AG08395 (cell line): ENCODE measurements around the gene NPW.

ENCODE experiments used
- DNase-seq: peaks from one replicate; pipeline ENCODE4 v3.0.0; 2012; ENCODE audit warnings: mixed read lengths, low spot score

NPW gene

DNA sequence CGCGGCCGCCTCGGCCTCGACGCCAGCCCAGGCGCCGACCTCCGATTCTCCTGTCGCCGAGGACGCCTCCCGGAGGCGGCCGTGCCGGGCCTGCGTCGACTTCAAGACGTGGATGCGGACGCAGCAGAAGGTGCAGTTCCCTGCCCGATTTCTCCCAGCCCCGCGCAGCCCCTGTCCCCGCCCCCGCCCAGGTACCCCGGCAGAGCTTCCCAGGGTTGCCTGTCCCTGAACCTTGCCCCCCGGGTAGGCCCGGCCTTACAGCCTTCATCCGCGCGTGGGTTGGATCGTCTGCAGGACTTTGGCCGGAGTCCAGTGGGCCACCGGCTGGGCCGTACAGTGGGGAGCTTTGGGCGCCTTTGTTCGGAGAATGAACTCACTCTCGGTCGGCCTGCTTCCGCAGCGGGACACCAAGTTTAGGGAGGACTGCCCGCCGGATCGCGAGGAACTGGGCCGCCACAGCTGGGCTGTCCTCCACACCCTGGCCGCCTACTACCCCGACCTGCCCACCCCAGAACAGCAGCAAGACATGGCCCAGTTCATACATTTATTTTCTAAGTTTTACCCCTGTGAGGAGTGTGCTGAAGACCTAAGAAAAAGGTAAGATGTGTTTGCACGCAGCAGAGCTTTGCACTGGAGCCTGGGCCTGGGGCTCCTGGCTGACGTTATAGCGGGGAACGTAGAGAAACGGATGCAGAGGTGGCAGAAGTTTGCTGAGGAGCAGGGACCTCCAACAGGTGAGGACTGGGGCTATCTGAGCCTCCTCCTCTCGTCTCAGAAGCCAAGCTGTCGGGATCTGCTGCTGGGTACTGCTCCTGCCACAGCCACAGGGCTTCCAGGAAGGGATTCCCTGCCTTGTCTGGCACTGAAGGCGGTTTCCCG lies 35.0 kb upstream of the NPW start:
- DNase-seq: no peak

DNA sequence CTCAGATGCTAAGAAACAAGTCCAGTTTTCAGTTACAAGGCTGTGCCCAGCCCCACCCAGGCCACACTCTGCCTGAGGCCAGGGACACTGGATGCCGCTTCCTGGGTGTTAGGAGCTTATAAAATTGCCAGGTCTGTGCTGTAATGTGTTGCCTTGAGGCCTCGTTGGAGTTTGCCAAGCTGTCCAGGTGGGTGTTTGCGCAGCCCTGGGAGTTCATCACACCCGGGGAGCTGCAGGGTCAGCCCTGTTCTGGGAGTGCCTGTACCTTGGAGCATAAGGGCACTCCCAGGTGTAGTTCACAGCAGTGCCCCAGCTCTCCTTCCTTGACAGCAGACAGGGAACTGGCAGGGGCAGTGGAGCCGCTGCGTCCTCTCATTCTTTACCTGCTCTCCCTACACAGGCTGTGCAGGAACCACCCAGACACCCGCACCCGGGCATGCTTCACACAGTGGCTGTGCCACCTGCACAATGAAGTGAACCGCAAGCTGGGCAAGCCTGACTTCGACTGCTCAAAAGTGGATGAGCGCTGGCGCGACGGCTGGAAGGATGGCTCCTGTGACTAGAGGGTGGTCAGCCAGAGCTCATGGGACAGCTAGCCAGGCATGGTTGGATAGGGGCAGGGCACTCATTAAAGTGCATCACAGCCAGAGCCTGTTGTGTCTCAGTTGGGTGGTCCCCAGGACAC lies 34.0 kb upstream of the NPW start:
- DNase-seq: no peak

DNA sequence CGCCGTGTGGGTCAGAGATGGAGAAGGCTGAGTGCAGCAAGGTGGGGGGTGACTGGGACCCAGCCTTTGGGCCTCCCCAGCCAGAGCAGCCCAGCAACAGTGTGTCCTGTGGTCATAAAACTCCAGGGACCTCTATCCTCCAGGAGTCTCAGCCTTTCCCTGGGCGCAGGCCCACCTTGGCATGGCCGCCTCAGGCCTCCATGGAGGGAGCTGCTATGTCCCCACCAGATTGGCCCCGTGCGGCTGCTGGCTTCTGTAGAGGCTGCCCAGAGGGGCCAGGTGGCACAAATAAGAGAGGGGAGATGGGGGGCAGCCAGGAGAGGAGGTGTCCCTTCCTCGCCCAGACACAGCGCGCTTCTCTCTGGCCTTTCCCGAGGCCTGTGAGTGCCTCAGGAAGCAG lies 32.4 kb upstream of the NPW start:
- DNase-seq: no peak

DNA sequence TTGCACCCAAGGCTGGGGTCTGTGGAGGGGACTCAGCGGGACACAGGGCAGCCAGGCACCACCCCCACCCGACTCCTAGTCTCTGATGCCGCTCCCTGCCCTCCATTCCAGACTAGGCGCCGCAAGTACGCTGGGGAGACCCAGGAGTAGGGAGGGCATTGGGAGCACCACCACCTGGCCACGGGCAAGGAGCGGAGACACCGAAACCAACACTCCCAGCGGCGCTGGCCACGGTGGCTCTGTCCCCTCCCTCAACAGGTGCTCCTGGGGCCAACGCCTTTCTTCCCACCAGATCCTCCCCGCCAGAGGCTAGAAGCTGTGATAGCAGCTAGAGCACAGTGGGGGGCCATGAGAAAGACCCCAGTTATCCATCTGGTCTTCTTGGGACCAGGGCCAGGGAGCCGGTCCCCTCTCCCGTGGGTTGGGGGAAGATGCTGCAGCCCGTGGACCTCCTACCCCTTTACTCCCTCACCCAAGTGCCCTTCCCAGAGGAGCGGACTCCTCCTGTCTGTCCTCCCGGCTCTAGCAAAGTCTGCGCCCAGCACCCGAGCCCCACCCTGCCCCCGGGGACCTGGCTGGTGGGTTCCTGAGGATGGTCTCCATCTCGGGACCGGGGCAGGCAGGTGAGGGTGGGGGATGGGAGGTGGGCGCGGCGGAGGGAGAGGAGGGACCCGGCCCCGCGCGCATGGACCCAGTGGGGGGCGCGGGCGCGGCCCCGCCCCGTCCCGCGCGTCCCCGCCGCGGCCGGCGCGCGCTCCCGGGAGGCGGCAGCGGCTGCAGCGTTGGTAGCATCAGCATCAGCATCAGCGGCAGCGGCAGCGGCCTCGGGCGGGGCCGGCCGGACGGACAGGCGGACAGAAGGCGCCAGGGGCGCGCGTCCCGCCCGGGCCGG lies 30.1 kb upstream of the NPW start, which contains the start of gene SYNGR3:
TSS of gene SYNGR3 (plus strand) at position 762 of the 892 bp plus-strand sequence. CDS start 133 bp downstream, outside the sequence.
- no peak for DNase-seq

DNA sequence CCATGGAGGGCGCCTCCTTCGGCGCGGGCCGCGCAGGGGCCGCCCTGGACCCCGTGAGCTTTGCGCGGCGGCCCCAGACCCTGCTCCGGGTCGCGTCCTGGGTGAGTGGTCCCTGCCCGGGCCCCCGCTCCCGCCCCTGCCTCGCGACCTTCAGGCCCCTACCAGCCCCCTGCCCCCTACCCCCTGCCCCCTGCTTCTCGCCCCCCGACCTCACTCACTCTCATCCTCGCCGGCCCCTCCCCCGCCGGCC lies 29.6 kb upstream of the NPW start:
- DNase-seq: no peak

DNA sequence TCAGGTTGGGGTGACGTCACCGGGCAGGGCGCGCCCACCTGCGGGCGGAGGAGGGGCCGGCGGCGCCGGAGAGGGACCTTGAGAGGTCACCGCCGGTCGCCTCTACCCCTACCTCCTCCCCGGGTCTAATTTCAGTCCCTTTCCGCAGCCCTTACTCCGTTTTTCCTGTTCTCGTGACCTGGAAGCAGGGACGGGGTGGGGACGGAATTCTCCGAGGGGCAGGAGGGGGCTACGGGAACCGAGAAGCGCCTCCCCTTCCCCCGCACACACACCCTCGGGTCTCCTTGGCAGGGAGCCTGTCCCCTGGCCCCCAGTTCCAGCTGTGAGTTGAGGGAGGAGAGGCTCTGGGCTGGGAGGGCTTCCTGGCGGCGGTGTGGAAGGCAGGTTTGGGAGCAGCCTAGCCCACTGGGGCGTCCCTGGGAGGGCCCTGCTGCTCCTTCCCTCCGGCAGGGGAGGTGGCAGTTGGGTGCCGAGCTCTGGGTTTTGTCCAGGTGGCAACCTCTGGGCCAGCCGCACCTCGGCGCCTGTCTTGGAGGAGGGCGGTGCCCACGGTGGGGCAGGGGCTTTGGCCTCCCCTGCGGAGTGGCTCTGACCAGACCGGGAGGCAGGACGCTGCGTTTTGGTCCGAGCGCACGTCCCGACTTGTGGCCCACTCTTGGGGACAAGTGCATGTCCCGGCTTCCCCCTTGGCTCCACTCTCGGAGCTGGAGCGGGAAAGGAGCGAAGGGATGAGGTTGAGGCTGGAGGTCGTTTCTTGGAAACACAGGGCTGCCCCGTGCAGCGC lies 29.0 kb upstream of the NPW start:
- DNase-seq: no peak

DNA sequence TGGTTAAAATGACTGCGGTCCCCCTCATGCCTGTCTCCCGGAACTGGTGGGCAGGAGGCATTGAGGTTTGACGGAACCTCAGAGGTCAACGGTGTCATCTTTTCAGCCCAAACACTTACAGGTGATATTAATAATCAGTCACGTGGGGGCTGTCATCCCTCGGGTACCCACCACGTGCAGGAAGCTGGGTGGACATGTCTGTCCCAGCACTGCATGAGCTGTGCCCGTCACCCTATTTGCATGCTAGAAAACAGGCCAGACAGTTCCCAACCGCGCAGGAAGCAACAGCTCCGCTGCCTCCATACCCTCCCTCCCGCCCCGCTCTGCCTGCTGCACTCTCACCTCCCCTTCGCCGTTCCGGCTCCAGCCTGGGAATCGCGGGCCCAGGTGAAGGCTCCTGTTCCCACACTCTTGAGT lies 28.4 kb upstream of the NPW start:
- DNase-seq: no peak

DNA sequence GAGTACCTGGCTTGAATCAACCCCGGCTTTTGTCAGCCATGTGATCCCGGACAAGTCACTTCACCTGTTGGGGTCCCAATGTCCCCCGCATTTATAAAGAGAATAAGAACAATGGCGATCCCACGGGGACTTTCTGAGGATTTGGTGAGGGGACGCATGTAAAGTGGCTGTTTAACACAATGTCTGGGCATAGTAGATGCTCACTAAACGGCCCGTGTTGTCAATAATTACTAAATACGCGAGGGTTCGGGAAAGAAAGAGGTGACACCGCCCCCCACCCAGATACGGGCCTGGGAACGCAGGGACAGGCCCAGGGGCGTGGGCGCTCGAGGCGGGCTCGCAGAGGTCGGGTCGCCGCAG lies 28.0 kb upstream of the NPW start:
- no peak for DNase-seq

DNA sequence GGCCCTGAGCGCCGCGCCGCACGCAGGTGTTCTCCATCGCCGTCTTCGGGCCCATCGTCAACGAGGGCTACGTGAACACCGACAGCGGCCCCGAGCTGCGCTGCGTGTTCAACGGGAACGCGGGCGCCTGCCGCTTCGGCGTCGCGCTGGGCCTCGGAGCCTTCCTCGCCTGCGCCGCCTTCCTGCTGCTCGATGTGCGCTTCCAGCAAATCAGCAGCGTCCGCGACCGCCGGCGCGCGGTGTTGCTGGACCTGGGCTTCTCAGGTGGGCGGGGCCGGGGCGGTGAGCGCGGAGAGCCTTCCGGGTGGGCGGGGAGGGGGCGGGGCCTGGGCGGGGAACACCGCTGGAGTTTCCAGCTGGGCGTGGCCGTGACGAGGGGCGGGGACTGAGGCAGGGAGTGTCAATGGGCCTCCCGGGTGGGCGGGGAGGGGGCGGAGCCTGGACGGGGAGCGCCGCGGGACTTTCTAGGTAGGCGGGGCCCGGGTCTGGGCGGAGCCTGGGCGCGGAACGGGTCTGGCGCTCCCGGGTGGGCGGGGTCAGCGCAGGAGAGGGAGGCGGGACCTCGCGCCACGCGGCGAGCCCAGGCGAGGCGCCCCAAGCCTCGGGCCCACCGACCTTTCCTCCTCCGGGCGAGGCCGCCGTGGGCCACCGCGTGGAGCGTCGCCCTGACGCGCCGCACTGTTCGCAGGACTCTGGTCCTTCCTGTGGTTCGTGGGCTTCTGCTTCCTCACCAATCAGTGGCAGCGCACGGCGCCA lies 27.5 kb upstream of the NPW start:
- peak; percentile 93 for DNase-seq

DNA sequence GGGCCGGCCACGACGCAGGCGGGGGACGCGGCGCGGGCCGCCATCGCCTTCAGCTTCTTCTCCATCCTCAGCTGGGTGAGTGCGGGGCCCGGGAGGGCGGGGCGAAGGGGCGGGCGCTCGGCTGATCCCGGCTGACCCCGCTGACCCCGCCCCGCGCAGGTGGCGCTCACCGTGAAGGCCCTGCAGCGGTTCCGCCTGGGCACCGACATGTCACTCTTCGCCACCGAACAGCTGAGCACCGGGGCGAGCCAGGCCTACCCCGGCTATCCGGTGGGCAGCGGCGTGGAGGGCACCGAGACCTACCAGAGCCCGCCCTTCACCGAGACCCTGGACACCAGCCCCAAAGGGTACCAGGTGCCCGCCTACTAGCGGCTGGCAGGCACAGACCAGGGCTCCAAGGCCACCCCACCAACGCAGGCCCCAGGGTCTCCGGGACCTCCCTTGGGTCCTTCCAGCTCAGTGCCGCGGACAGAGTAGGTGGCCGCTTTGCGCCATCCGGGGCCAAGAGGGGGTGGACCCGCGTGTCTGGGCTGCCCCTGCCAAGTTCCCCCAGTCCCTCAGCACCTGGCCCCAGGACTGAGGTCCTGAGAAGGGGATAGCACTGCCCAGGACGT lies 26.8 kb upstream of the NPW start:
- no peak for DNase-seq

DNA sequence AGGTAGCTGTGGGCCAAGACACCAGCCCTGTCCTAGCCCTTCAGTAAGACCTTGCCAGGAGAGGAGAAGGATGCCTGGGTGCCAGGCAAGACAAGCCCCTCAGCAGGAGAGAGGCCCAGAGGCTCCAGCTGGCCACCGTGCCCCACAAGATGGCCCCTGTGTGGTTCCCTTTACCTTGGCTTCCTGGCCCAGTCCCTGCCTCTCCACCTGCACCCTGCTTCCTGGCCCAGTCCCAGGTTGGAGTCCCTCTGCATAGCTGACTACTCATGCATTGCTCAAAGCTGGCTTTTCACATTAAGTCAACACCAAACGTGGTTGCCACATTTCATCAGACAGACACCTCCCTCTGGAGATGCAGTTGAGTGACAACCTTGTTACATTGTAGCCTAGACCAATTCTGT lies 25.9 kb upstream of the NPW start:
- peak; percentile 28 for DNase-seq

DNA sequence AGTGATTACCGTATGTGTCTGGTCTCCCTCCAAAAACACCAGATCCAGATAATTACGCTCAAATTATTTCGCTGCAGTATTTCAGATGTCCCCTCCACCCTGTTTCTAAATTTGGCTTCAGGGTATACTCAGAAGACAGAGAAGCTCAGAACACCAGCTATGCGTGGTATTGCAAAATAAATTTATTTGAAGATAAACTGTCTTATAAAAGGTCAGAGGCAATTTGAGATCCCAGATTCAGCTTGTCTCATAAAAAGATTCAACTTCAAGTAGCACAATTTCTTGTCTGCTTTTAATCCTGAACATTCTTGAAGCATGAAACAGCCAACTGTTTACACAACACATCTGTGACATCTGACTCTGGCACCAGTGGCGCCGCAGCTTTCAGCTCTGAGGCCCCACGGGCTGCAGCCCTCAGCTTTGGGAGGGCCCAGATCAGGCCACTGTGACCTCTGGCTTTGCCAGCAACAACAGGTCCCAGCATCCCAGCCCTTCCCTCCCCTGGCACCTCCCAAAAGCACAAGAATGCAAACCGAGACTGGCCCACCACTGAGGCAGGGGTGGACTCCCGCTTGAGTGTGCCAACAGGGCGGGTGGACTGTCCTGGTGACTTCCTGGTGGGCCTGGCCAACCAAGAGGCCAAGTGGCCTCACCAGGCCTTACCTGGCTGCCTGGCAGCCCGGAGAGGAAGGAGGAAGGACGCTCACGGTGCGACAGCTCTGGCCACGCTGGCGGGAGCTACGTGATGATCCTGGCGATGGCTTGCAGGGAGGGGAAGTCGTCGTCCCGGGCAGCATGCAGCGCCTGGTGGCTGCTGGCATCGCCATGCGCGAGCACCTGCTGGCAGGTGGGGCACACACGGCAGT lies 21.9 kb upstream of the NPW start:
- DNase-seq: peak; percentile 48

DNA sequence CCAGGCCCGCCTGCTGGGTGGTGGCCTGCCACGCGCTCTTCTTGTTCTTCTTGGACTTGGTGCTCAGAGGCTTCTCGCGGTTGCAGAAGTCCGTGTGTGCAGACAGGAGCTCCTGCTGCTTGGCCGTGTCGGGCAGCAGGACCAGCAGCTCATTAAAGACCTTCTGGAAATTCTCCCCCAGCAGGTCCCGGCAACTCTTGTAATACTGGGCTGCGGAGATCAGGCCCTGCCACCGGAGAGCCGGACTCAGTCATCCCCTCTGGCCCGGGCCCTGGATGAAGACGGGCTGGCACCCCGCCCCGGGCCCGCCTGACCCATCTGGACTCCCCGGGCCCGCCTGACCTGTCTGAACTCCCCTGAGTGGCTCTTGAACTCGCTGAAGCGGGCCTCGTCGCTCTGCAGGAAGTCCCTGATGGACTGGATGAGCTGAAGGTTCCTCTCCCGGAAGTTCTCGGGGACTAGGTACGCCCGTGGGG lies 21.2 kb upstream of the NPW start:
- no peak for DNase-seq

DNA sequence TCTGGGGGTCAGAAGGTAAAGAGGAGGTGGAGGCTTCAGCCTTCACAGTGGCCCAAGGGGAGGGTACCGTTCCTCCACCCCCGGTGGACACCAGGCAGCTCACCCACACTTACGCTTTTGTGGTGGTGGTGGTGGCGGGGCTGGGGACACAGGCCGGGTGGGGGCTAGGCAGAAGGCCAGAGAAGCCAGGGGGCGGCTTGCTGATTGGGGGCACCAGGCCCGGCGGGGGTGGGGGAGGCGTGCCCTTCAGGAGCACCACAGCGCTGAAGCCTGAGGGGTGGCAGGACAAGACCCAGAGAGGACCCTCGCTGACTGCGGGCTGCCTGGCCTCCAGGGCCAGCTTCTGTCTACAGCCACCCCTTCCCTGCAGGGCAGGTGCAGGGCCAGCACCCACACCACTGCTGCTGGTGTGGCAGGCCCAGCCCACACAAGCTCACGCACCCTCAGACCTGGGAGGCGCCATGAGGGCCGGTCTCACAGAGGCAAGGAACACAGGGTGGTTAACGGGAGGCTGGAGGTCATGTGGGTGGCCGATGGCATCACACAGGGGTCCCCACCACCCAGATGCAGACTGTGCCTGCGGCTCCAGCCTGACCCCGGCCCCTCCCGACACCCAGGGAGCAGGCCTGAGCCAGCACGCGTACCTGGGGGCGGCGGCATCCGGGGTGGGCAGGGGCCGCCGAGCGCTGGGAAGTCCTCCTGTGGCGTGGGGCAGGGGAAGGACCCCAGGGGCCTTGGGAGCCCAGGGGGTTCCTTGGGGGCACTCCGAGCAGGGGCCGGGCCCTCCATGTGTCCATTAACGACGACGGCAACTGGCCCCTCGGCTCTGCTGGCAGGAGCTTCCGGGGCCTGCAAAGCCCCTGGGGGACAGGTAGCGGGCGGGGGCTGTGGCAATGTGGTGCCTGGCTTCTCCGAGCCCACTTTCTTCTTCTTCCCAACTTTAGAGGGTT lies 20.5 kb upstream of the NPW start:
- no peak for DNase-seq

DNA sequence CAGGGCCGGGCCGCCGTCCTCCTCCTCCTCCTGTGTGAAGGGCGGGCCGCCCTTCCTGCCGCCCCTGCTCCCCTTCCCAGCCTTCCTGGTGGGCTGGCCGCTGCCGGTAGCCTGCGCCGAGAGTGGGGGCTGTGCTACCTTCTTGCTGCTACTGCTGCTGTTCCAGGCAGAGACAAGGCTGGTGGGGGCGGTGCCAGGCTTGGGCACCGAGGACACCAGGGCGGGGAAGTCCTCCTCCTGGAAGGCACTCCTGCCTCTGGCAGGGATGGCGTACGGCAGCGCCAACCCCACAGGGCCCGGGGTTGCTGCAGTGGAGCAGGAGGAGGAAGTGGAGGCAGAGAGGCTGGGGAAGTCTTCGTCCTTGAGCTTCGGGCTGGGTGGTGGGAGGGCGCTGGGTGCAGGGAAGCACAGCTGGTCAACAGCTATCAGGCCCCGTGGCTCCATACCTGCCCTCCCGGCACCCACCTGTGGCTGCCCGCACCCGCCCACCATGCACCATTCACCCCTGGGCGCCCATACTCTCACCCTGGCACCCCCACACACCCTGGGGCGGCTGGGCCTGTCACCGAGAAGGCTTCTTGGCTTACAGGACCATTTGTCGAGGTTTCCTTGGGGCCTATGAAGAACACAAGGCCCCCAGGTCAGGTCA lies 19.6 kb upstream of the NPW start:
- no peak for DNase-seq

DNA sequence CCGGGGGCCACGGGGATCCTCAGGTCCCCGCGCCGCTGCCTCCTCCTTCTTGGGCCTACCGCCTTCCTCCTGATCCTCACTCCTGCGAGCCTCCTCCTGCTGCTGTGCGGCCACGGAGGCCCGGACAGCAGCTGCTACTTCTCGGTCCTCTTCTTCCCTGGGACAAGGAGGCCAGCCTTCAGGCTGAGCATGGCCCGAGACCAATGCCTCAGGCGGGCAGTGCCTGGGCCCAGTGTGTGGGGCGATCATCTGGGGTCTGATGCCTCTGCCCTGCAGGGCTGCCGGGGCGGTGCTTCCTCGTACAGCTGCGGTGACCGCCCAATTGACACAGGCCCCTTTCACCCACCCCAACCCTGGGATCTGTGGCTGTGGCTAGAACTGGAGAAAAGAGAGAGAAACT lies 18.6 kb upstream of the NPW start:
- DNase-seq: no peak

DNA sequence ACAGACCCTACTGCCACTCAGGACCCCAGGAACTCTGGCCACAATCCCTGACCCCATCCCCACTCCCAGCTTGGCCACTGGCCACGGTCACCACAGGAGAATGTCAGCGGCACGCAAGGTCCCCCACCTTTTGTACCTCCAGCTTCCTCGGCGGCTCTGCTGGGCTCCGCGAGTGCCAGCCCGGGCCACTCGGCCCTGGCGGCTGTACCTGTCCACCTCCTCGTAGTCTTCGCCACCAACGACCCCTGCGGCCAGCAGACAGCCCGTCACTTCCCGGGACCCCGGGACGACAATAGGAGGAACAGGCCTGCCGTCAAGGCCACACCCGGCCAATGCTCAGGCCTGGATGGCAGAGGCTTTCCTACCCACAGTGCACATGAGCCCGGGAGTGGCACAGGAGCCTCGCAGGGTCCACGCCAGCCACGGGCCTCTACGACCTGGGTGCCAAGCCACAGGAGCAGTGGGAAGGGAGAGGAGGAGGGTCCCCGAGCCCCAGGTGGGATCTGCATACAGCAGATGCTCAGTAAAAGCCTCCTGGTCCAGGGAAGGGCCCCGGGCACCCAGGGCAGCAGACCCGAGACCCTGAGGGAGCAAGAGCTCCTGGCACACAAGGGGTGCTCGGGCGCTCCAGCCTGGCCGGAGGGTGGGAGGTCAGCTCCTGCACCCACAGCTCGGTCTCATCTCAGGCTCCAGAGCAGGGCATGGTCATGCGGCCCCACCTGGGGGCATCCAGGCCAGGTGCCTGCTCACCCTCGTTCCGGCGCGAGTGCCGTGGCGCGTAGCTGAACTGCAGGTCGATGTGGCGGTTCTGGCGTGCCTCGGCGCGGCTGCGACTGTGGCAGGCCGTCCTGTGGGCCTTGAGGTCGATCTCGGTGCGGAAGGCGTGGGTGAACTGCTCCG lies 17.9 kb upstream of the NPW start:
- no peak for DNase-seq
